ENCODE results near the gene AATF.

The AATF gene

DNA sequence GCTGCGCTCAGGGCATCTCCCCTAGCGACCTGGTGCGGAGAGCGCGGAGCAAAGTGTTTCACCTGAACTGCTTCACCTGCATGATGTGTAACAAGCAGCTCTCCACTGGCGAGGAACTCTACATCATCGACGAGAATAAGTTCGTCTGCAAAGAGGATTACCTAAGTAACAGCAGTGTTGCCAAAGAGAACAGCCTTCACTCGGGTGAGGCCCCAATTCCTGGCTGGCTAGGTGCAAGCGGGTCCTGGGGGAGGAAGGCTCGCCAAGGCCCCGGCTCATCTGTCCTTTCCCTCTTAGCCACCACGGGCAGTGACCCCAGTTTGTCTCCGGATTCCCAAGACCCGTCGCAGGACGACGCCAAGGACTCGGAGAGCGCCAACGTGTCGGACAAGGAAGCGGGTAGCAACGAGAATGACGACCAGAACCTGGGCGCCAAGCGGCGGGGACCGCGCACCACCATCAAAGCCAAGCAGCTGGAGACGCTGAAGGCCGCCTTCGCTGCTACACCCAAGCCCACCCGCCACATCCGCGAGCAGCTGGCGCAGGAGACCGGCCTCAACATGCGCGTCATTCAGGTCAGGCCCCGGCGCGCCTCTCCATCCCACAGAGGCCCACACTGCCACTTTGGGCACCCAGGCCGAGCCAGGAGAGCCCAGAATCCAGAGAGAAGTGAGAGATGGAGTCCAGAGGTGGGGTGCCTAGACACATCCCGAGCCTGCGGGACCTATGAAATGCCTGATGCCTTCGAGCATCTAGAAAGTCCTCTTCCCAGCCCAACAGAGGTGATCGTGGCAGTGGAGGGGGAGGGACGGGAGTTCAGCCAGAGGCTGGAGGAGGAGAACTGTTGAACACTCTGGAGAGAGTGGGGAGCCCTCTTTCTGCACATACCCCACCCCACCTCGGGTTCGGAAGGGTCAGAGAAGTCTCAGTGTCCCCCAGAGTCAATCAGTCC lies 8.2 kb upstream of the AATF start:
- DNase-seq, result no peak
- intact Hi-C loops (cut with DNase I), result no loop called here

DNA sequence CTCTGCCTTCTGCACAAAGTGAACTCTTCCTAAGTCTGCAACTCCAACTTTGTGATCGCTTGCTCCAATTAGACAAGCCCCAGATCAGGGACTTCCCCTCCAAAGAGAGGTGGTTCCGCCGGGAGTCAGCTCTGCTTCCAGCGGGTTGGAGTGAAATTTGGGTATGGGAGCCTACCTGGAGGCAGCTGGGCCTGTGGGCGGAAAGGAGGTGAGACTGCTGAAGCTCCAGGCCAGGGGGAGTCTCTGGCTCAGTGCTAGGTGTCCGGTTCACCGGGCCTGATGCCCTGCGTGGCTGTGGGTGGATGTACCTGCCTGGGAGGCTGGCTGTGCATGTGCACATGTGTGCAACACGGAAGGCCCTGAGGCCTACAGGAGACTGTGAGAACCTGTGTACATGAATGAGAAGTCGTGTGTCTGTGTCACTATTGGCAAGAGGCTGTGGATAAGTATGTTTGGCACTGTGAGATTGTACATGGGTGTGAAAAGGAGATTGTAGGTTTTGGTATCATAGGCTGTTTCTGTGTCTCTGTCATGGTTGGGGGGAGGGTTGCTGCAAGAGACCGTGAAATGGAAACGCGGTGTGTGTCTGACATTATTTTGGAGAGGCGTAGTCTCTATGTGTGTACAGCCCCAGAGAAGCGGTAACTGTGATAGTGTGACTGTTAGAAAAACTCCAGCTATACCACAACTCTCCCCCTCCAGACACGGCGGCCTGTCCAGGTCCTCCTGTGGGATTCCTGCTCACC lies 7.3 kb upstream of the AATF start:
- intact Hi-C loops (cut with DNase I), result no loop called here
- no peak for DNase-seq

DNA sequence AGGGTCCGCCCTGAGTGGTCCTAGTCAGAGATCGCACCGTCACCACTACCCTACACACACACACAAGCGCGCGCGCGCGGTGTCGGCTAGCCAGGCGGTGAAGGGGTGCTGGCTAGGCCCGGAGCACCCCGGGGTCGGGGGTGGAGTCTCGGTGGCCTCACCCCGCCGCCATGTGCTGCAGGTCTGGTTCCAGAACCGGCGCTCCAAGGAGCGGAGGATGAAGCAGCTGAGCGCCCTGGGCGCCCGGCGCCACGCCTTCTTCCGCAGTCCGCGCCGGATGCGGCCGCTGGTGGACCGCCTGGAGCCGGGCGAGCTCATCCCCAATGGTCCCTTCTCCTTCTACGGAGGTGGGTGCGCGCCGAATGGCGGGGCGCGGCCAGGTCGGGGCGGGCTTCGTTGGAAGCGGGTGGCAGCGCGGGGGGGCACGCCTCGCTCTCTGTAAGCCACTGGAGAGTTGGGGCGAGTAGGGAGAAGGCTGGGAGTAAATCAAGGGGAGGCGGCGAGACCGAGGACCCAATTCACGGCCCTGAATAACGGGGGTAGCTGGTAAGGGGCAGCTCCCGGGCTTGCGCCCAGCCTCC lies 6.6 kb upstream of the AATF start:
- intact Hi-C loops (cut with DNase I), result no loop called here
- DNase-seq, result no peak

DNA sequence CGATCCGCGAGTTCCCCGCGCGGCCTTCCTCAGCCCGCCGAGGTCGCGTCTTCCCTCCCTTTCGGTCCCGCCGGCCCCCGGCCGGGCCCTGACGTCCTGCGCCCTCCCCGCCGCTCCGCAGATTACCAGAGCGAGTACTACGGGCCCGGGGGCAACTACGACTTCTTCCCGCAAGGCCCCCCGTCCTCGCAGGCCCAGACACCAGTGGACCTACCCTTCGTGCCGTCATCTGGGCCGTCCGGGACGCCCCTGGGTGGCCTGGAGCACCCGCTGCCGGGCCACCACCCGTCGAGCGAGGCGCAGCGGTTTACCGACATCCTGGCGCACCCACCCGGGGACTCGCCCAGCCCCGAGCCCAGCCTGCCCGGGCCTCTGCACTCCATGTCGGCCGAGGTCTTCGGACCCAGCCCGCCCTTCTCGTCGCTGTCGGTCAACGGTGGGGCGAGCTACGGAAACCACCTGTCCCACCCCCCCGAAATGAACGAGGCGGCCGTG lies 6.1 kb upstream of the AATF start:
- no peak for DNase-seq
- intact Hi-C loops (cut with DNase I), result no loop called here

GRCh38 chr17:36943250-36944191 lies 5.2 kb upstream of the AATF start:
- DNase-seq, result no peak
- intact Hi-C loops (cut with DNase I), result no loop called here

DNA sequence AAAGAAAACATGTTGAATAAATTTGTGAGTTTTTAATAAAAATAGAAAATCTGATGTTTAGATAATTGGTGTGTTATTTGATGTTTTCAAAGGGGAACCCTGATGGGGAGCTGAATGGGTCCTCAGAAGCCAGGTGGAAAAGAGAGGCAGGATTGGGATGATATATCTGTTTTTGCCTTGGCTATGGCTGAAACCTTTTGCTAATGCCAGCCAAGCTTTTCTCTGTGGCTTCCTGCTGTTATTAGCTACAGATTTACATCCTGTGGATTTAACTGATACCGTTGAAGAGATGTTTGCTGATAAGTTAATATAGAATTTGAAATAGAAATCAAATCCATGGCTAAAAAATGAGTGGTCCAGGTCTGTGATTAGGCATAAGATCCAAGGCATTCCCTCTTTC lies 4.2 kb upstream of the AATF start:
- intact Hi-C loops (cut with DNase I), result no loop called here
- no peak for DNase-seq

GRCh38 chr17:36945140-36945539 lies 3.6 kb upstream of the AATF start:
- intact Hi-C loops (cut with DNase I), result no loop called here
- DNase-seq, result no peak

- DNase-seq, result no peak
- intact Hi-C loops (cut with DNase I), result no loop called here
These were observed 2.6 kb upstream of the AATF start for GRCh38 chr17:36945959-36946725.

- intact Hi-C loops (cut with DNase I), result no loop called here
These were observed 2.0 kb upstream of the AATF start for GRCh38 chr17:36946726-36947091.

DNA sequence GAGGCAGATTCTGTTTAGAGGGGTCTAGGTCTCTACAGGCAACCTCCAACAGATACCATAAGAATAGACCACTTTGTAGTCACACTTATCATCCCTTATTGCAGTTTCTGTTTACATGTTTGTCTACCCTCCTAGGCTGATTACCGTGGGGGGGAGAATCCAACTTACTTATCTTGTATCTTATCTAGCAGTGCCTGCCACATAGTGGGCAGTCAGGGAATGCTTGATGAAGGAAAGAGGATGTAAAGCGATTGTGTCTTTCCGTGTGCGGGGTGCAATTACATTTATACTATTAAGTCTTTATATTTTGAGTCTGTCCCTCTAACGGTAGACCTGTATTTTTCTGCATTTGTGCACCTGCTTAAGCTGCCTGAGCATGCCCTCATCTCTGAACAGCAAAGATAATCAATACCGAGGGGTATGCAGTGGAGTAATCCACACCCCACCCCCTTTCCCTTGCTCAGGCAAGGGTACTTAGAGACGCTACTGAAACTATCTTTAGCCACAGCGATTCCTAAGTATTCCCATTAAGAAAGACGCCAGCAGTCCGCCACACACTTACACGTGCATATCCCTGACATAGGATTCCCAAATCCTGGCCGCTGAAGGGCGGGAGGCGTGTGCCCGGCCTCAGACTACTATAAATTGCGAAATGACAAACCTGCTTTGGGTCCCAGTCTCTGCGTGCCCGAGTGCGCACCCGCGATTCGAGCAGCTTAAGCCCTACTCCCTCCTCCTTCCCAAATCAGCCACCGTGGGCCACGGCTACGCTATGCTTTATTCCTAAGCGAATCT lies 635 bp upstream of the AATF start:
- DNase-seq, result no peak
- intact Hi-C loops (cut with DNase I), result loop anchor here (2.0 kb wide), 1 partner anchor 99 kb away; no protein-coding TSS in a partner anchor

More at GRCh38 chr17:36946726-36947091, 2.0 kb upstream of the AATF start:
- DNase-seq, result no peak

DNA sequence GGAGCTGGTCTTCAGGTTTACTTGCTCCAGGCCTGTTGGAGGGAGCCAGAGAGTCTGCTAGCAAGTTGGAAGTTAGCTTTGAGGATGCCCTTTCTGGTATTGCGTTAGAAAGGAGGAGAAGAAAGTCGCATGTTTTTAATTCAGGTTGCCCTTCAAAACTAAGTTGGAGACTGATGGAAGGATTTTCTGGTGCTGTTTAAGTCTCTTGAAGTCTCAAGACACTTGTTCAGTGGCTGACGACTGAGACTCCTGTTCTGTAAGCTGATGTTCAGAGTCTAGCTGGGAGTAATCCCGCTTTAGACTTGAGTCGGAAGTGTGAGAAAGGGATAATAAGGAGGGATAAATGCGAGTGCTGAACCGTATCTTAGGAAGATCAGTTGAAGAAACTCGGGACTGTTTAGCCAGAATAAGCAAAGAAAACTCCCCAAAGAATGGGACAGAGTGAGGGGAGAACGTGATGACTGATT lies 740 bp downstream of the AATF start:
- no peak for DNase-seq
- intact Hi-C loops (cut with DNase I), result loop anchor here (2.0 kb wide), 1 partner anchor 97 kb away; no protein-coding TSS in a partner anchor

- intact Hi-C loops (cut with DNase I), result loop anchor here (10.0 kb wide), 1 partner anchor 345 kb away; the partner anchor contains the start of gene MRM1
- no peak for DNase-seq
These were observed 1.3 kb downstream of the AATF start for GRCh38 chr17:36950027-36950426.

- intact Hi-C loops (cut with DNase I), result loop anchor here (10.0 kb wide), 1 partner anchor 346 kb away; the partner anchor contains the start of gene MRM1
- no peak for DNase-seq
These were observed 2.5 kb downstream of the AATF start for GRCh38 chr17:36951084-36951789.

- DNase-seq, result no peak
- intact Hi-C loops (cut with DNase I), result no loop called here
These were observed 22.8 kb downstream of the AATF start for GRCh38 chr17:36971508-36971907.

GRCh38 chr17:36972186-36972700 lies 23.5 kb downstream of the AATF start:
- intact Hi-C loops (cut with DNase I), result no loop called here
- no peak for DNase-seq

DNA sequence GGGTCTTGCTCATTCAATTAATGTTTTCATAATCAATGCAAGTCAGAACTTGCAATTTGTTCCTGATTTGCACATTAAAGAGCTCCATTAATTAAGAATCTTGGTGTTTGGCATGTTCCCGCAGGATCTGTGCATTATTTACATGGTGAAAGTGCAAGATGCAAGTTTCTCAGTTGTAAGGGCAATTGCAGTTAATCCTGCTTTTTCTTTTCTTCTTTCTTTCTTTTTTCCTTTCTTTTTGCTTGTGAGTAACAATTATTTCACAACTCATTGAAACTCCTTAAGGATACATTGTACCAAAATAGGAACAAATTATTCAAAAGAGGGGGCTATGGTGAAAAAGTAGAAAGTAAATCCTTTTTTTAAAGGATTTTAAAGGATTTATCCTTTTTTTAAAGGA lies 24.2 kb downstream of the AATF start:
- intact Hi-C loops (cut with DNase I), result no loop called here
- no peak for DNase-seq

DNA sequence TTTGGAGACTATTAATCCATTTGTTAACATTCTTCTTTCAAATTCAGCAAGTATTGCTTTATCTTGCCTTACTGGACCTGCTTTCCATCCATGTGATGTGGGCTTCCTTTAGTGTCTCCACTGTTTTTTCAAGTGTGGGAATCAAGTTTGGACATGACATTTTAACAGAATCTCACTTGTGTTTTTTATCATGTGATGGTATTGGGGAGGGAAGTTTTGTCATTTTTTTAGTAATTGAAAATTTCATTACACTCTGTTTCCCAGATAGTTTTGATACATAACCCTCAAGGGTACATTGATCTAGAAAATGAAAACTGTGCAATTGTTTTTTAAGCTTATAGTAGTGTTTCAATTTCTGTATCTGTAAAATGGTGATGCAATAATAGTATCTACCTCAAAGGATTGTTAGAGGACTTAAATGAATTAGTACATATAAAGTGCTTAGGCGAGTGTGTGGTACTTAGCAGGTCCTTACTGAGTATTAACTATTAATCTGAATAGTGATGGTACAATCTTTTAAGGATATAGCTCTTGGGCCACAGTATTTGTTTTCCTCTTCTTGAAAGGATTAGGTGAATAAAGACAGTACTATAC lies 27.3 kb downstream of the AATF start:
- intact Hi-C loops (cut with DNase I), result no loop called here
- no peak for DNase-seq
